Head of caudate nucleus (tissue), 42 donors: ENCODE data around the gene MUC2.

Experiments
- DNase-seq, 42 donors: peaks; one replicate each; pipeline versions ENCODE4 v3.0.0 to v3.0.0-alpha.2; 2020 to 2021; ENCODE audit warnings: mixed read lengths in 7 of 42
- intact Hi-C: fragments of 100-400 bp; cut with DNase I; formaldehyde crosslinking; loops from one replicate; pipeline ENCODE4 v1.15.0; 2022

The MUC2 gene

DNA sequence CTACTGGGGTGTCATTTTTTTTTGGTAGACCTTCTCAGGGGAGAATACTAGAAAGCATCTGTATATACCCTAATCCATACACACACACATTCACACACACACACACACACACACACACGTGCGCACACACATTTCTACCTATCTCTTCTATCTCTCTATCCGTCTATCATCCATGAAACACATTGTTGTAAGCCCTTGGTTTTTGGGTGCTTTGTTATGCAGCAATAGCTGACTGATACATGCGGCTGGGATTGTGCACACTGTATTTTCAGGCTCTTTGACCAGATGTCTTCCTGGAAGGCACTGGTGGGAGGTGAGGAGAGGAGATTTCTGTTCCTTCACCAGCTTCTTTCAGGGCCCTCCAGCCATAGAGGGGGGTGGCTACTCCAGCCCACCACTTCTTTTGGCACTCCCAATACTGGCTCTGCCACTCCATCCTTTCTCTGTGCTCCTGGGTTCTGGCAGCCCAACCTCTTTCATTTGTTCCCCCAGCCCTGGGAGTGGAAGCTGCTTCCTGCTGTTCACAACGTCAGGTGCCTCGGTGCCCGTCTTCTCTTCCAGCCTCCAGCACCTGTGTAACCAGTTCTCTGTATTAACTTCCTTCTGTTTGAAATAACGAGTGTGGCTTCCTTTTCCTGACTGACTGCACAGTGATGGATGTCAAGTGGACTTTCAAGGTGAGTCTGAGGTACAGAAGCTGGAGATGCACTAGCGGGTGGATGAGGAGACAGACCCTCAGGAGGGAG, 12.4 kb upstream of the MUC2 start:
- intact Hi-C loops: no loop called here
- DNase-seq: no peak

DNA sequence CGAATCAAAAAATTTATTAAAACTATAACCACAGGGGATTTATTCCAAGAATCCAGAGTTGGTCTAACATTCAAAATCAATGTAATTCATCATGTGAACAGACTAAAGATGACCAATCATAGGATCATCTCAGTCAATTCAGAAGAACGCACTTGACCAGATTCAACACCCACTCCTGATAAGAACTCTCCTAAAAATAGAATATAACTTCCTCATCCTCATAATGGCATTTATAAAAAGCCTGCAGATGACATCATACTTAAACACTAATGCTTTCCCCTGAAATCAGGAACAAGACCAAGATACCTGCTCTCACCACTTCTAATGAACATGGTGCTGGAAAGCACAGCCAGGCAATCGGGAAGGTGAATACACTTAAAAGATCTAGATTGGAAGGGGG, 10.5 kb upstream of the MUC2 start:
- intact Hi-C loops: no loop called here
- peak in 2 of 42 donors; percentile 8 to 16 for DNase-seq

DNA sequence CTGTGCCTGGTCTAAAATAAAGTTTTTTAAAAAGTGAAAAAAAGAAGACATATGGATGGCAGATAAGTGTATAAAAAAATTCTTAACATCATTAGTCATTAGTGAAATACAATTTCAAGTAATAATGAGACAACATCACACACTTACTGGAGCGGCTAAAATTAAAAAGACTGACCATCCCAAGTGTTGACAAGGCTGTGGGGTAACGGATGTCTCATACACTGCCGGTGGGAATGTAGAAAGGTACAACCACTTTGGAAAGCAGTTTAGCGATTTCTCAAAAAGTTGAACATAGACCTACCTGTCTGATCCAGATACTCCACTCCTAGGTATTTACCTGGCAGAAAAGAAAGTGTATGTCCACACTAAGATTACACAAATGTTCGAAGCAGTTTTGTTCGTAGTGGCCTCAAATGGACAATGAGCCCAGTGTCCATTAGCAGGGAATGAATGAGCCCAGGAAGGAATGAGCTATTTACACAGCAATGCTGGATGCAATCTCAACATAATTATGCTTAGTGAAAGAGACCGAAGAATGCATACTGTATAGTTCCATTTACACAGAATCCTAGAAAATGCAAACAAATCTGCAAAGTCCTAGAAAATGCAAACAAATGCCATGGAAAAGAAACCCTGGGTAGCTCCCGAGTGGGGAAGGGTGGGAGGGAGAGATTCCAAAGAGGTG, 6.7 kb upstream of the MUC2 start:
- DNase-seq: no peak
- intact Hi-C loops: no loop called here

GRCh38 chr11:1069740-1070139, 4.9 kb upstream of the MUC2 start:
- intact Hi-C loops: no loop called here
- no peak for DNase-seq

DNA sequence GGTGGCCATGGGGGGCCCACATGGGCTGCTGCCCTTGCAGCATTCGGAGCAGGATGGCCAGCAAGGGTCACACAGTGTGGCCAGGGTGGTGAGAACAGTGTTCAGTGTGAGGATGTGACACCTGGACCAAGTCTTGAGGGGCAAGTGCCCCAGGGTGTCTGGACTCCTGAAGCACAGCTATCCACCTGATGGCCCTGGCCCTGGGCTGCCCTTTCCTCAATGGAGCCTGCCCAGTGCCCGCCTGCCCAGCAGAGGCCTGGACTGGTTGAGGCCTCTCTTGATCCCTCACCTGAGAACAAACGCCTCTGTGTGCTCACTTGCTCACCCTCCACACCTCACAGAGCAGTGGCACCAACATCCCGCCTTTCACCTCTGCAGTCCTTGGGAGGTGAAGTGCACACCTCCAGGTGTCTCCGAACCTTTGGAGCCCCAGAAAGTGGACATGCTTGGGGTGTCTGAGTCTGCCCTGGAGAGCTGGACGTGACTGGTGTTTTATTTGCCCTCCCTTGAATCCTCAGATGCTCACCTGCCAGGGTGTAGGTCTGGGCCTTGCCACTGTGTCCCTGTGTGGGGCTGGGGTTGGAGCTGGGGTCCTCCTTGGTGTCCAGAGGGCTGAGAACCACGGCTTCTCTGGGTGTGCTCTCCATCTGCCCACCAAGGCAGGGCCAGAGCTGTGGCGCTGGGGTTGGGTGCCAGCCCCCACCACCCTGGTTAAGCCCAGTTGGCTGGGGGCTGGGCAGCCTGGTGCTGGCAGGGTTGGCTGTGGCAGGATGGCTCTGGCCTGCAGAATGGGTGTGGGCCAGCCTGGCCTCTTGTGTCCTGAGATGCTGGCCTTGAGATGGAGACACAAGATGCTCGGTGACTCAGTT, 3.8 kb upstream of the MUC2 start:
- peak in 4 of 42 donors; percentile 3 to 30 (median 12) for DNase-seq
- intact Hi-C loops: no loop called here

DNA sequence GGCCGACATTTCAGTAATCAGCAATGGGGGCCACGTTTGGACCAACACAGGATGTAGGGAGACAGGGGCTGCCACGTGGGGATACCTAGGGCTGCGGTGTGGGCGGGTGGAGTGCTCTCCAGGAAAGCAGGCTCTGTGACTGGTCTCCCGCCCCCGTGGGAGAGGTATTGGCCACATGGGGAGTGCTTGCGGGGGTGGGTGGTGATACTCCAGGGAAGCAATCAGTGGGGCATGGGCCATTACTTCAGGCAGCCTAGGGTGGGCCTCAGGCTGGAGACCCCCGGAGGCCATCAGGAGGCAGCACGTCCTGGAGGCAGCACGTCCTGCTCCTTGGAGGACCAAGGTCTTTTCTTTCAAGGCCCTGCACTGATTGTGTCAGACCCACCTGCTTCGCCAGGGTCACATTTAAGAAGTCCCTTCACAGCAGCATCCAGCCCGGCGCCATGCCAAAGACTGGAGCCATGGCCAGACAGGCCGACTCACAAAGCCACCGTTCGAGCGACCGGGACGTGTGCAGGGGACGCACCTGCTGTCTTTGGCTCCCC, 3.0 kb upstream of the MUC2 start:
- intact Hi-C loops: no loop called here
- peak in 5 of 42 donors; percentile 2 to 41 (median 27) for DNase-seq

- intact Hi-C loops: no loop called here
Observed at GRCh38 chr11:1072116-1072820, 2.4 kb upstream of the MUC2 start.

GRCh38 chr11:1072821-1073231, 1.8 kb upstream of the MUC2 start:
- DNase-seq: peak in 2 of 42 donors; percentile 6 to 8
- intact Hi-C loops: no loop called here

More at GRCh38 chr11:1072116-1072820, 2.4 kb upstream of the MUC2 start:
- peak in 25 of 42 donors; percentile 6 to 66 (median 33) for DNase-seq

GRCh38 chr11:1073261-1073724, 1.4 kb upstream of the MUC2 start:
- DNase-seq: peak in 23 of 42 donors; percentile 5 to 56 (median 30)
- intact Hi-C loops: no loop called here

GRCh38 chr11:1073851-1074243, 827 bp upstream of the MUC2 start:
- intact Hi-C loops: no loop called here
- DNase-seq: peak in 8 of 42 donors; percentile 3 to 31 (median 12)

DNA sequence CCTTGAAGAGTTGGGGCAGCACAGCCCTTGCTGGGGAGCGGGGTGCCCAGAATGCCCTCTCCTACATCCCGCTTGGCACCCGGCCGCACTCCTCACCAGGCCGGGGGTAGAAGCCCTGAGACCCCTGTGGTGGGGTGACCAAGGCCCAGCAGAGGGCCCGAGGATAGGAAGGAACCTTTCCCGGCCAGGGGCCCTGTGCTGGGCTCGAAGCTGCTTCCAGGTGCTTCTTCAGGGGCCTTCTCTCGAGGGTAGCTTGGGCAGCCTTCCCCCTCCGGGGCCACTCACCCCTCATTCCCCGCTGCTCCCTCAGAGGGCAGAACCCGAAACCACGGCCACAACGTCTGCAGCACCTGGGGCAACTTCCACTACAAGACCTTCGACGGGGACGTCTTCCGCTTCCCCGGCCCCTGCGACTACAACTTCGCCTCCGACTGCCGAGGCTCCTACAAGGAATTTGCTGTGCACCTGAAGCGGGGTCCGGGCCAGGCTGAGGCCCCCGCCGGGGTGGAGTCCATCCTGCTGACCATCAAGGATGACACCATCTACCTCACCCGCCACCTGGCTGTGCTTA, 752 bp downstream of the MUC2 start:
- peak in 9 of 42 donors; percentile 7 to 40 (median 14) for DNase-seq
- intact Hi-C loops: no loop called here

GRCh38 chr11:1076061-1076665, 1.5 kb downstream of the MUC2 start:
- intact Hi-C loops: no loop called here

DNA sequence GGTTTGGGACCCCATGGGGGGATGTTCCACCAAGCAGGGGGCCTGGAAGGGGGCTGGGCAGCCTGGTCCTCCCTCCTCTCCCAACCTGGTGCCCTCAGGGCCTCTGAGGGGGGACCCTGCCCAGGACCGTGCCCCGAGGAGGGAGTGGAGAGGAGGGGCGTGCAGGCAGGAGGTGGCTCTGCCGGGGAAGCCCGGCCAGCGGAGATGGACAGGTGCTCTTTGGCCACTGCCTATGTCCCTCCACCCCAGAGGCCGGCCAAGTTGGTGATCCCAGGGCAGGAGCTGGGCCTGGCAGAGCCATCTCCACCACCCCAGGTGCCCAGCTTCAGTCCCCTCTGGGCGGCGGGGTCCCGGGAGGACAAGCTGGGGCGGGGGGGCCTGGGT, 2.4 kb downstream of the MUC2 start:
- DNase-seq: peak in 4 of 42 donors; percentile 7 to 29 (median 16)

More at GRCh38 chr11:1076061-1076665, 1.5 kb downstream of the MUC2 start:
- DNase-seq: peak in 3 of 42 donors; percentile 5 to 12 (median 8)

GRCh38 chr11:1077417-1078119, 2.9 kb downstream of the MUC2 start:
- intact Hi-C loops: no loop called here
- DNase-seq: peak in 7 of 42 donors; percentile 3 to 32 (median 7)

More for the DNA sequence above, 2.4 kb downstream of the MUC2 start:
- intact Hi-C loops: no loop called here

GRCh38 chr11:1078191-1078601, 3.5 kb downstream of the MUC2 start:
- intact Hi-C loops: no loop called here
- DNase-seq: peak in 9 of 42 donors; percentile 8 to 37 (median 17)

GRCh38 chr11:1081601-1082311, 7.1 kb downstream of the MUC2 start:
- intact Hi-C loops: no loop called here
- peak in 10 of 42 donors; percentile 6 to 42 (median 13) for DNase-seq
